GM21786 (cell line): ENCODE data around the gene PIK3AP1.

Source experiments
- ATAC-seq: cut with Tn5 transposase; IDR thresholded peaks from one replicate; pipeline ENCODE4 v1.9.1; 2021; ENCODE audit not compliant: unreplicated experiment

Gene PIK3AP1

DNA sequence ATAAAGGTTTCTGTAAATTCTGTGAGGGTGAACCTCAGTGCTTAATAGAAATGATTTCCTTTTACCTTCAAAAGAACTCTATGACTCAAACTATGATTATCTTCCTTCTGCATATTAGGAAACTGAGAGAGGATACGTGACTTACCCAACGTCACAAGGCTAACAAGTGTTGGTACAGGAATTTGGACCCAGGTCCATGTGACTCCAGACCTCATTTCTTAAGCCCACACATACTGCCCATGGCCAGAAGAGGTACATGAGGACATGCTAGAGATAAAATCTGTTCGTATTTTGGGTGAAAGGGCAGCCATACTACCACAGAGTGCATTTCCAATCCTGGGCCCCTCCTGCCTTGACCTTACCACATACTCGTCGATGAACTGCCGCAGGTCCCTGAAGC is 72.0 kb downstream of the PIK3AP1 start:
- no peak for ATAC-seq

- ATAC-seq = no peak
Observed at GRCh38 chr10:96647466-96647865, 72.8 kb downstream of the PIK3AP1 start.

DNA sequence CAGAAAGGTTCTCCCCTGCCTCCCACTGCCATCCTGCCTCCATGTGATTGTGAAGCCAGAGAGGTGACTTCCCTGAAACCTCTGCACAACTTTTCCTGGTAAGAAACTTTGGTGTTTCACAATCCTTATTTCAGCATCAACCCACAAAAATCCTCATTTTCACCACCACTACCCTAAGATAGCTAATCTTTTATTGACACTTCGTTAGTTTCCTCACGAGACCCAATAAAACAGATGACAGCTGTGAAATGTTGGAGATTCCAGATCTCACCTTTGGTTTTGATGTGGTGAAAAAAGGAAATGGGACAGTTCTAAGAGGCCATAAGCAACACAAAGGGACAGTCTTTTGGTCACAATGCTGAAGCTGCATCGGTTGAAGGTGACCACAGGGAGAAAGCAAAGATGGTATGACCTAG is 73.6 kb downstream of the PIK3AP1 start:
- ATAC-seq = no peak

DNA sequence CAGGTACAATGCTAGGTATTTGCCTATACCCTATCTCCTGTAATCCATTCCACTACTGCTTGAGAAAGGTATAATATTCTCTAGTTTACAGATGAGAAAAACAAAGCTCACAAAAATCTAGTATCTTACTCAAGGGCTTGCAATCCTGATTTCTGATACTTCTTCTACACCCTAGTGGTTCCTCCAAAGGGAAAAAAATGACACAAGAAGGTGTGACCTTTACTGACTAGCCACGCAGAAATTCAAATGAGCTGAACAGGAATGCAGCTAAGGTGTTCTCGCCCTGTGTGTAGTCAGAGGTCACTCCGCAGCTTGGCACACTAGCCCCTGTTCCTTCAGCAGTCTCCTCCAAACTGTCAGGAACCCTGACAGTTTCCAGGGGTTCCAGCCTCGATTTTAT is 74.0 kb downstream of the PIK3AP1 start:
- ATAC-seq = no peak

DNA sequence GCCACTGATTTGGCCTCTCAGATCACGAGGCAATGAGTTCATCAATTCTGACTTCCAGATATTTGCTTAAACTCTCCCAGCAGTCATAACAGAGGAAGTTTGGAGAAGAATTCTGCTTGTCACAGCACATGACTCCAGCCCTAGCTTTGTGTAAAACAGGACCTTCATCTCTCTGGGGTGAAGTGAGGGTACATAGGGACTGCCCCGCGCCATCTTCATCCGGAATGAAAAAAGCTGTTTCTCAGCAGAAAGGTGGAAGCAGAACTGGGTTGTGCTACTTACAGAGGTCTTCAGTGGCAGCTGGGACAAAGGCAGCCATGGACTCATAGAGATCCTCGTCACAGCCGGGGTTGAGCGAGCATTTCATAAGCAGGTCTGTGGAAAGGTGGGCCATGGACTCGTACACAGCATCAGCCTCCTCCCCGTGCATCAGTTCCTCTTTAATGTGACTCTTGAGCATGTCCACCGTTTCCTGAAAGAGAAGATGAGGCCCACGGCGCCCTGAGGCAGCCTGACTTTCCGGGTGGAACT is 75.1 kb downstream of the PIK3AP1 start:
- ATAC-seq = peak; percentile 61

DNA sequence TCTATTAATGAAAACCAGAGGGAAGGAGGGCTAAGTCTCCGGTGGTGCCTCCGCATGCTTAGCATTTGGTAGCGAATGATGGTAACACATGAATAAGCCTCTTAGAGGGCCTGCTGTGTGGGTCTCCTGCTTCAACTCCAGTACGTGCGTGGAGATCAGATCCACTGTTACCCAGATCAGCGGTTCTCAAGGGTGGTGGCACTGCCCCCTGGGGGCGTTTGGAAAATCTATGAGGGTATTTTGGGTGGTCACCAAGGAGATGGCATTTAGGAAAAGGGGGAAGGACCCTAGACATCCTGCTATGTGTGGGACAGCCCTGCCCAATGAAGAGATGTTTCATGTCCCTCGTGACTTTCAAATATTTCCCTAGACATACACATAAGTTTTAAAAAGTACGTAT is 76.4 kb downstream of the PIK3AP1 start:
- ATAC-seq = no peak

GRCh38 chr10:96642973-96643372 is 77.3 kb downstream of the PIK3AP1 start:
- ATAC-seq = no peak

- no peak for ATAC-seq
Observed at GRCh38 chr10:96642530-96642929, 77.8 kb downstream of the PIK3AP1 start.

- ATAC-seq = no peak
Observed at GRCh38 chr10:96641396-96642295, 78.7 kb downstream of the PIK3AP1 start.

GRCh38 chr10:96639899-96640298 is 80.4 kb downstream of the PIK3AP1 start:
- no peak for ATAC-seq

DNA sequence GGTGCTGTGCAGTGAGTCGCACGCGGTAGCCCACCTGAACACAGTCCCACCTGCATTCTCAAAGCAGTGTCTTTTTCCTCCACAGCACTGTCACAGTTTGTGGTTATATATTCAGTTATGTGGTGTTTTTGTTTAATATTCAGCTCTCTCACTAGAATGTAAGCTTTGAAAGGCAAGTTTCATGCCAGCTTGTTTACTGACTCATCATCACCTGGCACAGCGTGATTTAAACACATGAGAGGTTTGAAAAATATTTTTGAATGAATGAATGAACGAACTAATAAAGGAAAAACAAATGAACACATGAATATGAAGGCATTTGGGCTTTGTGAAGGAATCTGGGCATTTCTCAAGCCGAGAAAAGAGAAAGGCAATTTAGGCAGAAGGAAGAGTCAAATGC is 81.6 kb downstream of the PIK3AP1 start:
- no peak for ATAC-seq

GRCh38 chr10:96638120-96638519 is 82.2 kb downstream of the PIK3AP1 start:
- ATAC-seq = no peak

DNA sequence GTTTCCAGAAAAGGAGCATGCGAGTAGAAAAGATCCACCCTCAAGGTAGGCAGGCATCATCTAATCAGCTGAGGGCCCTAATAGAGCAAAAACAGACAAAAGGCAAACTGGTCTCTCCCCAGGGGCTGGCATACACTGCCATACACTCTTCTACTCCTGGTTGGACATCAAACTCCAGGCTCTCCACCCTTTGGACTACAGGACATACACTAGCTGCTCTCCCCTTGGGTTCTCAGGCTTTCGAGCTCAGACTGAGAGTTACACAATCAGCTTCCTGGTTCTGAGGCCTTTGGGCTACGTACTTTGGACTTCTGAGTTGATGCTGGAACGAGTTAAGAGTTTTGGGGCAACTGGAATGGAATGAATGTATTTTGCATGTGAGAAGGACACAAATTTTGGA is 82.6 kb downstream of the PIK3AP1 start:
- ATAC-seq = no peak

- no peak for ATAC-seq
Observed at GRCh38 chr10:96636551-96636950, 83.8 kb downstream of the PIK3AP1 start.

GRCh38 chr10:96632974-96633710 is 87.2 kb downstream of the PIK3AP1 start:
- ATAC-seq = no peak

GRCh38 chr10:96627292-96627691 is 93.0 kb downstream of the PIK3AP1 start:
- ATAC-seq = no peak

GRCh38 chr10:96626795-96627194 is 93.5 kb downstream of the PIK3AP1 start:
- ATAC-seq = no peak

GRCh38 chr10:96625173-96625572 is 95.1 kb downstream of the PIK3AP1 start:
- ATAC-seq = no peak

DNA sequence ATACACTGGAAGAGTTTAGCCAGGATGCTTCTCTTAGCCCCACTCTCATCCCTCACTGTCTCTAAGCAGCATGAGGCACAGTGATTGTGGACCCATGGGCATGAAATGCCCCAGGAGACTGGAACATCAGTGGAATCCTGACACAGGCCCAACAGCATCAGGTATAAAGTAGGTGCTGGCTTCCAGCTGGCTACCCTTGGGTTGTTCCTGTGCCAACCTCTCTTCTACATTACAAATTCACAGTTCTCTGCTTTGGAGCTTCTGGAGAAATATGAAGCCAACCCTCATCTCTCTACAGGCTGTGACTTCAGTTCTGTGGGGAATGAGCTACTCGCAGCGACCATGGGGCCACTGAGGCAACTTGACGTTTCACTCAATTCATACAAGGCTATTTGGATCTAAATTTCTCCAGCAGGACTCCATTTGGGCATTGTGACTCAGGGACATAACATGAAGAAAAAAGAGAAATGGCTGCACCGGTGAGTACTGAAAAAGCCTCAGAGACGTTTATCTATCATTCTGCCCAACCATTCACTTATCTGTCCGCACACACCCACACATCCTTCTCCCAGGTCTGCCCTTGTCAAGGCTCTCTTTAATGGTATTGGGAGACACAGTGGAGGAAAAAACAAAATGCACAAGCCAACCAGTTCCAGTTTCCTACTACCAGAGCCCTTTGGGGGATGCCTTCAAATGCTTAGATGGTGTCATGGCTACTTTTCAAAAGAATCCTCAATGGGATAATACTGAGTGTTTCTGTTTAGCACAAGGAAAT is 98.1 kb downstream of the PIK3AP1 start:
- no peak for ATAC-seq

- no peak for ATAC-seq
Observed at GRCh38 chr10:96619796-96620773, 100.2 kb downstream of the PIK3AP1 start.
